Adrenal gland (tissue), 12 donors: ENCODE results near the gene THSD4. TPM values are rescaled to one million over a fixed set of nuclear protein-coding genes. Genes with fewer than 3 reads are reported as not detected.

Experiments used
- DNase-seq, 7 donors: peaks; one replicate each; pipeline ENCODE4 v3.0.0-alpha.2; 2019 to 2020
- H3K27ac ChIP-seq, 5 donors: fragments of 200-600 bp; sonication (generic) in 4 of 5; 1 replicate in 3 of 5; 2 replicates in 2 of 5; pipeline versions ENCODE4 v1.5.1 to v1.8.0; 2016 to 2020; ENCODE audit warnings: mild to moderate bottlenecking in 1 of 5
- H3K27me3 ChIP-seq: fragments of 200-600 bp; 2 replicates; pipeline ENCODE4 v1.8.0; 2021
- H3K36me3 ChIP-seq, 2 donors: fragments of 200-600 bp; replicated peaks in 1 of 2; 1 replicate in 1 of 2; 2 replicates in 1 of 2; pipeline versions ENCODE4 v1.5.1 to v1.8.0; 2018 to 2022
- H3K4me1 ChIP-seq, 2 donors: fragments of 200-600 bp; replicated peaks in 1 of 2; 1 replicate in 1 of 2; 2 replicates in 1 of 2; pipeline versions ENCODE4 v1.5.1 to v1.8.0; 2018 to 2021
- H3K4me3 ChIP-seq, 4 donors: fragments of 200-600 bp; sonication (generic) in 3 of 4; one replicate each; pipeline ENCODE4 v1.5.1; 2016 to 2018
- H3K9me3 ChIP-seq, 3 donors: fragments of 200-600 bp; sonication (generic) in 1 of 3; replicated peaks in 1 of 3; 1 replicate in 2 of 3; 2 replicates in 1 of 3; pipeline versions ENCODE4 v1.5.1 to v1.8.0; 2016 to 2021
- POLR2A ChIP-seq, 2 donors: fragments of 450-650 bp; IDR thresholded peaks; one replicate each; pipeline ENCODE4 v1.6.1; 2017; ENCODE audit warnings: antibody characterized with exemption in 2 of 2, mild to moderate bottlenecking in 2 of 2, moderate library complexity in 1 of 2
- WGBS, 4 donors: extraction: QIAGEN DNeasy Blood & Tissue Kit in 2 of 4; methylation state at CpG; one replicate each; pipeline versions ENCODE4 v1.1.5 to v1.1.7; 2013 to 2017; 5-methylcytosine and 5-hydroxymethylcytosine counted together
- intact Hi-C, 2 donors: fragments of 100-400 bp; cut with DNase I; formaldehyde crosslinking; loops; one replicate each; pipeline versions ENCODE4 v1.14.1 to v1.15.0; 2022 to 2023
- polyA plus RNA-seq, 3 donors: library from polyadenylated mRNA; stranded (reverse); fragments of 200-250 nt in 2 of 3; fragments of 350-450 nt in 1 of 3; fragmentation: Illumina TruSeq in 1 of 3; extraction: RNeasy Lipid Tissue Mini Kit (QIAGEN cat#74804) in 1 of 3; gene quantifications; one replicate each; pipeline ENCODE4 v1.2.3, GENCODE V29; 2013 to 2014
- total RNA-seq, 9 donors: library from RNA; depleted of rRNA in 4 of 9; stranded (reverse); fragments of >200 nt in 4 of 9; fragments of 120-200 nt in 1 of 9; fragmentation: NEBNext Ultra II Directional in 1 of 9; extraction: Animal tissue kit (Norgen Biotek cat#: 25700) in 1 of 9; gene quantifications; one replicate each; pipeline versions ENCODE4 v1.1.0 to v1.2.4, GENCODE V29; 2013 to 2023
- TF ChIP-seq, protein P1 (sequence below), 6 experiments: fragments of 450-650 bp in 4 of 6; fragments of 200-600 bp in 2 of 6; sonication (generic) in 1 of 6; IDR thresholded peaks; 1 replicate in 5 of 6; 2 replicates in 1 of 6; pipeline versions ENCODE4 v1.5.1 to v1.8.0; 2016 to 2021; ENCODE audit warnings: antibody characterized with exemption in 6 of 6, mild to moderate bottlenecking in 2 of 6, moderate library complexity in 1 of 6
- donor health status: healthy with polysubstance abuse.
- donor health status: Bipolar disorder and iron deficiency.
- donor health status: DM: yes; HTN: yes; CAD: no.
- donor health status: DM: no; HTN: no; CAD: no.
- donor health status: DM: no; HTN: no; CAD: no.
- donor health status: DM: yes; HTN: yes; CAD: no.

THSD4 gene
- total and polyA plus RNA-seq, 12 donors = 5.3 to 53.2 (median 23.2) TPM

- intact Hi-C loops = loop anchor here in 1 of 2 donors (10.0 kb wide), 1 partner anchor 135 kb away; the partner anchor contains the start of gene THSD4
- no peak overlapping the region for H3K4me3 ChIP-seq
- H3K36me3 ChIP-seq = no peaks in the 10 kb centered on the region
- WGBS, 4 donors = 65 to 72% (median 69%) methylated on average over 4 of the region's 4 CpGs
- H3K9me3 ChIP-seq = no peaks in the 10 kb centered on the region
- peaks cover 0 to 30% of the 10 kb centered on the region in 2 donors for H3K4me1 ChIP-seq
- no peaks in the 10 kb centered on the region for H3K27me3 ChIP-seq
- TF ChIP-seq POLR2A (IDR thresholded peaks at IDR 0.05) = no peak
- TF ChIP-seq, protein P1, sequence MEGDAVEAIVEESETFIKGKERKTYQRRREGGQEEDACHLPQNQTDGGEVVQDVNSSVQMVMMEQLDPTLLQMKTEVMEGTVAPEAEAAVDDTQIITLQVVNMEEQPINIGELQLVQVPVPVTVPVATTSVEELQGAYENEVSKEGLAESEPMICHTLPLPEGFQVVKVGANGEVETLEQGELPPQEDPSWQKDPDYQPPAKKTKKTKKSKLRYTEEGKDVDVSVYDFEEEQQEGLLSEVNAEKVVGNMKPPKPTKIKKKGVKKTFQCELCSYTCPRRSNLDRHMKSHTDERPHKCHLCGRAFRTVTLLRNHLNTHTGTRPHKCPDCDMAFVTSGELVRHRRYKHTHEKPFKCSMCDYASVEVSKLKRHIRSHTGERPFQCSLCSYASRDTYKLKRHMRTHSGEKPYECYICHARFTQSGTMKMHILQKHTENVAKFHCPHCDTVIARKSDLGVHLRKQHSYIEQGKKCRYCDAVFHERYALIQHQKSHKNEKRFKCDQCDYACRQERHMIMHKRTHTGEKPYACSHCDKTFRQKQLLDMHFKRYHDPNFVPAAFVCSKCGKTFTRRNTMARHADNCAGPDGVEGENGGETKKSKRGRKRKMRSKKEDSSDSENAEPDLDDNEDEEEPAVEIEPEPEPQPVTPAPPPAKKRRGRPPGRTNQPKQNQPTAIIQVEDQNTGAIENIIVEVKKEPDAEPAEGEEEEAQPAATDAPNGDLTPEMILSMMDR (IDR thresholded peaks at IDR 0.05) = no peak
- peak overlapping the region in 1 of 5 donors; percentile 25 for H3K27ac ChIP-seq
- no peak for DNase-seq
Observed at GRCh38 chr15:71249986-71250385, 134.7 kb downstream of the THSD4 start.

DNA sequence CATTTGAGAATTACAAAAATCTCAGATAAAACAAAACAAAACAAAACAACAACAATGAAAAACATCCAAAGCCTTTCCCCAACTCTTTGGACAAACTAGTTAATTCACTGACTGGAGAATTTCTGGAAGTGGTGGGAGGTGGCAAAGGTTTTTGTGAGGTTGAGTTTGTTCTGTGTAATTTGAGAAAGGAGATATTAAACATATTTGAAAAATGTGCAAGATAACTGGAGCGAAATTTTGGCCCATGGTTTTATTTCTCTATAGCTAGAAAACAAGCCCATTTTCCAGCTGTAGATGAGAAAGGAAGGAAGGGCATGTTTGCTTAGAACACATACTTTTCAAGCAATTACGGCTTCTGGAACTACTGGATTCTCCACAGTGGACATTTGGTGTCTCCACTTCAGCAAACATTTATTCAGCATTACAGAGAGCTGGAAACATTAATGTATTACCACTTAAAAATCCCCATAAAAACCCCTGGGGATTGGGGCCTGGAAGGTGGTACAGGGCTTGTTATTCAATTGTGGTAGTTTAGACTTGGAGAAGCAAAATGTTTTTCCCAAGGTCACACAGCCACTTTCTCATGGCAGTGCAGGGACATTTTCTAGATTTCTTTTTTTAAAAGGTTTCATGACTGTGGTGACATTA lies 135.8 kb downstream of the THSD4 start:
- WGBS, 4 donors = 63 to 80% (median 72%) methylated on average over 2 of the region's 2 CpGs
- no peaks in the 10 kb centered on the region for H3K9me3 ChIP-seq
- intact Hi-C loops = no loop called here
- TF ChIP-seq, protein P1 (IDR thresholded peaks at IDR 0.05) = no peak
- TF ChIP-seq POLR2A (IDR thresholded peaks at IDR 0.05) = no peak
- H3K27me3 ChIP-seq = no peaks in the 10 kb centered on the region
- H3K4me1 ChIP-seq = peaks cover 0 to 30% of the 10 kb centered on the region in 2 donors
- no peaks in the 10 kb centered on the region for H3K36me3 ChIP-seq
- peak overlapping the region in 4 of 5 donors; percentile 42 to 79 (median 58) for H3K27ac ChIP-seq
- no peak for DNase-seq
- no peak overlapping the region for H3K4me3 ChIP-seq

DNA sequence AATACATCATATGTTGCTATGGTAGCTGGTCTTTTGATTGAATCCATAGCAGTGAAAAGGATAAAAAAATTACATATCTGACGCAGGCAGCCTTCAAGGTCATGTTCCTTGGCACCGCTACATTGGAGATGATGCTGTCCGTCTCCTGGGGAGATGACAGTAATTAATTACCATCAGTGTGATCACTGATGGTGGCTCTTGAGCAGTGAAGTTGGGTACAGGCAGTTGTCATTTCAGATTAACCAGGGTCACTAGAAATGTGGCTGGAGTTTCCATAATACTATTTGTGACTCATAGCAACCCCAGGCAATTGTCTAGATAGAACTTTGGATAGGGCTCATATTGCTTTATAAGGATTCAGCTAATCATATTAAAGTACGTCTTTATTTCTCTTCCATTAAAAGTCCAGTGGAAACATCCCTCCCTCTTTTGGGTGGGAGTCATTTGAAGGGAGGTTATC lies 136.3 kb downstream of the THSD4 start:
- 34 to 63% (median 47%) methylated on average over 4 of the region's 4 CpGs for WGBS, 4 donors
- Histone ChIP-seq H3K27ac (peak overlapping the region; percentile 41 to 79 (median 49)), H3K9me3 (no peaks in the 10 kb centered on the region), H3K4me1 (peaks cover 0 to 30% of the 10 kb centered on the region in 2 donors), H3K4me3 (no peak overlapping the region), H3K36me3 (no peaks in the 10 kb centered on the region), H3K27me3 (no peaks in the 10 kb centered on the region)
- intact Hi-C loops = no loop called here
- DNase-seq = peak in 6 of 7 donors; percentile 30 to 84 (median 42)
- no peak for TF ChIP-seq POLR2A (IDR thresholded peaks at IDR 0.05)
- TF ChIP-seq, protein P1 (IDR thresholded peaks at IDR 0.05) = no peak

- Histone ChIP-seq H3K9me3 (no peaks in the 10 kb centered on the region), H3K36me3 (no peaks in the 10 kb centered on the region), H3K4me3 (no peak overlapping the region), H3K4me1 (peaks cover 0 to 30% of the 10 kb centered on the region in 2 donors), H3K27me3 (no peaks in the 10 kb centered on the region), H3K27ac (peak overlapping the region; percentile 41 to 79 (median 49))
- intact Hi-C loops = no loop called here
- TF ChIP-seq, protein P1 (IDR thresholded peaks at IDR 0.05) = peak in 4 of 6 experiments; percentile 16 to 32 (median 27)
- no peak for TF ChIP-seq POLR2A (IDR thresholded peaks at IDR 0.05)
- 38 to 67% (median 46%) methylated on average over 6 of the region's 6 CpGs for WGBS, 4 donors
- DNase-seq = peak; percentile 45 to 91 (median 66)
Observed at GRCh38 chr15:71252044-71252739, 136.9 kb downstream of the THSD4 start.
